Endothelial cell of umbilical vein (primary cell): Measurements from ENCODE around the gene METTL9. TPM values are rescaled to one million over a fixed set of nuclear protein-coding genes. Genes with fewer than 3 reads are reported as not detected.

Source experiments
- BruUV-seq: library from RNA; stranded (reverse); fragments of 400-500 nt; replicated peaks from 2 replicates; lab custom pipeline; 2021; lab: Mats Ljungman, UMichigan
- CTCF ChIA-PET: fragments of 300-600, 350-600 bp; sonication (Branson Sonifier 250); formaldehyde crosslinking; loops from one replicate; lab custom pipeline; 2021; ENCODE audit warnings: antibody characterized with exemption, inconsistent platforms; lab: Charles Lee
- POLR2A ChIA-PET: fragments of 300-600, 350-600 bp; sonication (Branson Sonifier 250); formaldehyde crosslinking; loops from one replicate; lab custom pipeline; 2021; ENCODE audit warnings: antibody characterized with exemption, inconsistent platforms; lab: Charles Lee
- DNase-seq: peaks from one replicate; pipeline ENCODE4 v3.0.0-alpha.2; 2011; ENCODE audit warnings: low read depth, low spot score
- FAIRE-seq: peaks from 2 replicates; lab custom pipeline; 2011; peaks lifted over from hg19 to GRCh38; lab: Jason Lieb, UNC
- H2AFZ ChIP-seq: 2 replicates; pipeline ENCODE4 v1.6.0; 2012; ENCODE audit warnings: low read depth, low read length, control low read depth, inconsistent platforms
- H3K27ac ChIP-seq: 2 replicates; pipeline ENCODE4 v1.5.1; 2011; ENCODE audit warnings: low read depth, mild to moderate bottlenecking, control low read depth, low read length, moderate library complexity; ENCODE audit not compliant: insufficient read depth
- H3K27me3 ChIP-seq, 2 experiments: 2 replicates each; pipeline versions ENCODE4 v1.6.0 to v1.6.1; 2011; ENCODE audit warnings: low read length in 2 of 2, mixed read lengths in 1 of 2; ENCODE audit not compliant: control insufficient read depth in 2 of 2, insufficient read depth in 2 of 2
- H3K36me3 ChIP-seq, 2 experiments: 2 replicates in 1 of 2; 3 replicates in 1 of 2; pipeline ENCODE4 v1.5.1; 2011; ENCODE audit warnings: low read length in 2 of 2, mild to moderate bottlenecking in 1 of 2, moderate library complexity in 1 of 2; ENCODE audit not compliant: control insufficient read depth in 2 of 2, insufficient read depth in 2 of 2; ENCODE audit errors: extremely low read depth in 1 of 2
- H3K4me1 ChIP-seq: 3 replicates; pipeline ENCODE4 v1.5.1; 2011; ENCODE audit warnings: mild to moderate bottlenecking, low read length; ENCODE audit not compliant: control insufficient read depth, insufficient read depth; ENCODE audit errors: extremely low read depth
- H3K4me2 ChIP-seq: 2 replicates; pipeline ENCODE4 v1.6.1; 2011; ENCODE audit warnings: low read length, control low read depth, mixed read lengths; ENCODE audit not compliant: insufficient read depth
- H3K4me3 ChIP-seq, 3 experiments: fragments of 200-600 bp in 1 of 3; sonication (generic), shearing (Covaris generic) in 1 of 3; replicated peaks in 1 of 3; 2 replicates each; pipeline ENCODE4 v1.5.1; 2011 to 2016; ENCODE audit warnings: control low read depth in 3 of 3, low read length in 3 of 3, mild to moderate bottlenecking in 2 of 3, inconsistent platforms in 1 of 3, low read depth in 1 of 3, moderate library complexity in 1 of 3; ENCODE audit not compliant: insufficient read depth in 1 of 3
- H3K79me2 ChIP-seq: 2 replicates; pipeline ENCODE4 v1.6.0; 2012; ENCODE audit warnings: low read length, inconsistent platforms; ENCODE audit not compliant: control insufficient read depth, insufficient read depth
- H3K9ac ChIP-seq: replicated peaks from 2 replicates; pipeline ENCODE3; 2011; ENCODE audit warnings: low read length, control low read depth; ENCODE audit not compliant: insufficient read depth; ENCODE audit errors: extremely low read depth
- H3K9me1 ChIP-seq: replicated peaks from 3 replicates; pipeline ENCODE4 v1.6.0; 2011; ENCODE audit warnings: mild to moderate bottlenecking, low read length; ENCODE audit not compliant: control insufficient read depth, insufficient read depth; ENCODE audit errors: extremely low read depth
- H3K9me3 ChIP-seq: replicated peaks from 2 replicates; pipeline ENCODE4 v1.5.1; 2012; ENCODE audit warnings: low read length, inconsistent platforms; ENCODE audit not compliant: control insufficient read depth, insufficient read depth
- H4K20me1 ChIP-seq: replicated peaks from 2 replicates; pipeline ENCODE3; 2011; ENCODE audit warnings: mild to moderate bottlenecking, low read length; ENCODE audit not compliant: control insufficient read depth, insufficient read depth; ENCODE audit errors: extremely low read depth
- CTCF ChIP-seq, 2 donors: IDR thresholded peaks; 1 replicate in 1 of 2; 2 replicates in 1 of 2; pipeline ENCODE4 v1.5.1; 2011; ENCODE audit warnings: low read length in 2 of 2, mild to moderate bottlenecking in 2 of 2, moderate library complexity in 2 of 2, control low read depth in 1 of 2, inconsistent platforms in 1 of 2, low read depth in 1 of 2; ENCODE audit not compliant: insufficient read depth in 1 of 2; ENCODE audit errors: extremely low read depth in 1 of 2
- EZH2 ChIP-seq: IDR thresholded peaks from 2 replicates; pipeline ENCODE4 v1.6.1; 2012; ENCODE audit warnings: borderline replicate concordance, low read depth, mild to moderate bottlenecking, moderate library complexity, low read length, inconsistent platforms; ENCODE audit not compliant: severe bottlenecking
- FOS ChIP-seq: IDR thresholded peaks from 2 replicates; pipeline ENCODE4 v1.6.1; 2011; ENCODE audit warnings: mild to moderate bottlenecking, low read length, moderate library complexity, borderline replicate concordance; ENCODE audit not compliant: insufficient read depth
- GATA2 ChIP-seq: IDR thresholded peaks from 2 replicates; pipeline ENCODE4 v1.7.0; 2011; ENCODE audit warnings: low read depth, mild to moderate bottlenecking, moderate library complexity, mixed read lengths, low read length; ENCODE audit not compliant: insufficient read length, insufficient read depth
- JUN ChIP-seq: IDR thresholded peaks from 2 replicates; pipeline ENCODE4 v1.6.1; 2011; ENCODE audit warnings: borderline replicate concordance, low read depth; ENCODE audit not compliant: insufficient read length, insufficient read depth
- MYC ChIP-seq: IDR thresholded peaks from one replicate; pipeline ENCODE4 v1.6.1; 2011; ENCODE audit warnings: mild to moderate bottlenecking, low read depth, low read length
- POLR2A ChIP-seq: IDR thresholded peaks from 2 replicates; pipeline ENCODE4 v1.6.1; 2012; ENCODE audit warnings: low read depth, mild to moderate bottlenecking, control low read depth, low read length
- POLR2AphosphoS5 ChIP-seq: IDR thresholded peaks from 2 replicates; pipeline ENCODE4 v1.6.1; 2012; ENCODE audit warnings: low read depth, mild to moderate bottlenecking, control low read depth, low read length, moderate library complexity; ENCODE audit not compliant: insufficient read depth
- dilution Hi-C: fragments of 300-500 bp; cut with MboI; formaldehyde crosslinking; loops from one replicate; pipeline ENCODE4 v1.15.0; 2019; ENCODE audit warnings: low sequenced_read_pairs; ENCODE audit not compliant: extremely low pct_ligation_motif_present
- intact Hi-C: fragments of 100-400 bp; cut with micrococcal nuclease; formaldehyde crosslinking; loops from one replicate; pipeline ENCODE4 v1.10.0; 2022
- polyA plus RNA-seq, 4 experiments: library from polyadenylated mRNA; depleted of rRNA in 3 of 4; stranded (reverse) in 3 of 4; unstranded in 1 of 4; fragments of >200 nt; gene quantifications; 2 replicates each; pipeline versions ENCODE4 v1.2.1 to v1.2.3, GENCODE V29; 2011 to 2012; ENCODE audit warnings: missing spikeins in 1 of 4
- total RNA-seq: library from RNA; stranded (reverse); gene quantifications from 2 replicates; pipeline ENCODE4 v1.2.3, GENCODE V29; 2021
- TF ChIP-seq, protein P1 (sequence below): IDR thresholded peaks from 2 replicates; pipeline ENCODE4 v1.6.1; 2011; ENCODE audit not compliant: insufficient read depth, insufficient read length

METTL9 gene
- total and polyA plus RNA-seq, 2 donors (not counting 3 experiments of a cell fraction or from before 2014, with no cell fraction given), result 53.8 to 121 TPM

DNA sequence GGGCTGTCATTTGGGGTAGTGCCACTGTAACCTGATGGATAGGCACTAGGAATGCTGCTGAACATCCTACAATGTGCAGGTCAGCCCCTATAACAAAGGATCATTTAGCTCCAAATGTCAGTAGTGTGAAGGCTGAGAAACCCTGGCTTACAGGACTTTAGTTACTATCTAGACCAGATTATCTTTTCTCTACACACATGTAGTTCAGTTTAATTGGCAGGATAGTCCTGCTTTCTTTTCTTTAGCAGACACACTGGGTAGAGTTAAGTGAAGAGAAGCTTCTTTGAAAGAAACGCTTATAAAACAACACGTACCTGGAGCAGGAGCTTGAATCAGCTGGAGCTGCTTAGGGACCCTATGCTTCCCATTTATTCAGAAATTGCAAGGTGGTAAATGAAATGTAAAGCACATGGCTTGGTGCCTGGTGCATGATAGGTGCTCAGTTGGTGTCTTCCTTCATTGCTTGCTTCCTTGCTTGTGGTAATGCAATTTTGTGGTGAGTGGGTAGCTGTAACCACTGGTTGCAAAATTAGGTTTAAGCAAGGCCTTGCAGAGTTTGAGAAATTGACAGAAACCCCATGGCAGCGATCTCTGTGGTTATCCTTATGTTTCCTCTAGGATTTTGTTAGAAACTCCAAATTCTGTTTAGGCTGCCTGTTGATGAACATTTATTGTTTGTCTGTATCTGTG lies 9.4 kb downstream of the METTL9 start:
- Histone ChIP-seq H3K27ac (no peak overlapping the region), H2AFZ (no peak overlapping the region), H3K9me1 (no peaks in the 10 kb centered on the region), H3K4me1 (no peaks in the 10 kb centered on the region), H3K4me3 (no peak overlapping the region), H3K79me2 (peaks cover 97% of the 10 kb centered on the region), H3K9me3 (no peaks in the 10 kb centered on the region), H4K20me1 (peaks cover 10% of the 10 kb centered on the region), H3K36me3 (no peaks in the 10 kb centered on the region), H3K4me2 (no peak overlapping the region), H3K9ac (no peak overlapping the region), H3K27me3 (no peaks in the 10 kb centered on the region)
- ChIA-PET POLR2A (no interaction called here), CTCF (interaction anchor here (0.6 to 2.1 kb wide), 2 partner anchors 8 to 48 kb away, joined by 3 to 7 read pairs; no protein-coding TSS in a partner anchor)
- dilution Hi-C loops (no loop called here), intact Hi-C loops (no loop called here)
- FAIRE-seq (no peak), DNase-seq (no peak)
- no TSS peak for BruUV-seq
- no peak for TF ChIP-seq JUN
- no peak for TF ChIP-seq POLR2A
- TF ChIP-seq FOS, result no peak
- no peak for TF ChIP-seq GATA2
- TF ChIP-seq, protein P1, sequence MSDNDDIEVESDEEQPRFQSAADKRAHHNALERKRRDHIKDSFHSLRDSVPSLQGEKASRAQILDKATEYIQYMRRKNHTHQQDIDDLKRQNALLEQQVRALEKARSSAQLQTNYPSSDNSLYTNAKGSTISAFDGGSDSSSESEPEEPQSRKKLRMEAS, result no peak
- TF ChIP-seq MYC, result no peak
- TF ChIP-seq POLR2AphosphoS5, result no peak

DNA sequence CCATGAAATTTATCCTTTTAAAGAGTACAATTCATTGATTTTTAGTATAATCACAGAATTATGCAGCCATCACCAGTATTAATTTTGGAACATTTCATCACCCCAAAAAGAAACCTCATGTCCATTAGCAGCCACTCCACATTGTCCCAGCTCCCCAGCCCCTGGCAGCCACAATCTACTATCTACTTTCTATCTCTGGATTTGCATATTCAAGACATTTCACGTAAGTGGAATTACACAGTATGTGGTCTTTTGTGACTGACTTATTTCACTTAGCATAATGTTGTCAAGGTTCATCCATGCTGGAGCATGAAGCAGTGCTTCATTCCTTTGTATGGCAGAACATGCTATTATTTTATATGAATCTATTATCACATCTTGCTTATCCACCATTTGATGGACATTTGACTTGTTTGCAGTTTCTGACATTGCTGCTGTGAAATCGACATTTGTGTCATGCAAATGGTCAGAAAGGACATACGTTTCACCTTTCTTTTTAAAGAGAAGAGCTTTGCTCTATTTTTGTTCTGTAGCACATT lies 10.7 kb downstream of the METTL9 start:
- dilution Hi-C loops (no loop called here), intact Hi-C loops (no loop called here)
- FAIRE-seq (no peak), DNase-seq (no peak)
- Histone ChIP-seq H3K4me1 (no peaks in the 10 kb centered on the region), H3K27ac (no peak overlapping the region), H3K9me1 (no peaks in the 10 kb centered on the region), H3K4me2 (no peak overlapping the region), H3K27me3 (no peaks in the 10 kb centered on the region), H4K20me1 (peaks cover 10% of the 10 kb centered on the region), H2AFZ (no peak overlapping the region), H3K4me3 (no peak overlapping the region), H3K79me2 (peaks cover 96% of the 10 kb centered on the region), H3K36me3 (no peaks in the 10 kb centered on the region), H3K9ac (no peak overlapping the region), H3K9me3 (no peaks in the 10 kb centered on the region)
- no peak for TF ChIP-seq POLR2A
- TF ChIP-seq, protein P1, result no peak
- no peak for TF ChIP-seq POLR2AphosphoS5
- TF ChIP-seq CTCF (IDR thresholded peaks at IDR 0.05; ENCODE audit: extremely low read depth in 1 of 2, insufficient read depth in 1 of 2, low read depth in 1 of 2, low read length in 2 of 2), result no peak
- TF ChIP-seq MYC, result no peak
- no peak for TF ChIP-seq JUN
- no peak for TF ChIP-seq EZH2
- CTCF ChIA-PET, result interaction anchor here (1.5 to 2.1 kb wide), 3 partner anchors 9 to 47 kb away, joined by 3 to 7 read pairs (median 4); no protein-coding TSS in a partner anchor
- POLR2A ChIA-PET, result no interaction called here
- BruUV-seq, result no TSS peak
